A673 (cell line): Measurements from ENCODE around the gene CDKN2C.

Source experiments
- CTCF ChIP-seq: fragments of 300-800, 200-600 bp; sonication (generic); conservative IDR thresholded peaks from 2 replicates; pipeline ENCODE4 v1.5.1; 2017; ENCODE audit warnings: low read depth, mild to moderate bottlenecking, antibody characterized with exemption, low read length, moderate library complexity, mixed read lengths
- EZH2 ChIP-seq: fragments of 200-600 bp; sonication (generic); IDR thresholded peaks from 2 replicates; pipeline ENCODE4 v1.6.1; 2017; ENCODE audit warnings: borderline replicate concordance, low read depth, mild to moderate bottlenecking, mixed read lengths, antibody characterized with exemption, low read length; ENCODE audit not compliant: poor library complexity, severe bottlenecking

DNA sequence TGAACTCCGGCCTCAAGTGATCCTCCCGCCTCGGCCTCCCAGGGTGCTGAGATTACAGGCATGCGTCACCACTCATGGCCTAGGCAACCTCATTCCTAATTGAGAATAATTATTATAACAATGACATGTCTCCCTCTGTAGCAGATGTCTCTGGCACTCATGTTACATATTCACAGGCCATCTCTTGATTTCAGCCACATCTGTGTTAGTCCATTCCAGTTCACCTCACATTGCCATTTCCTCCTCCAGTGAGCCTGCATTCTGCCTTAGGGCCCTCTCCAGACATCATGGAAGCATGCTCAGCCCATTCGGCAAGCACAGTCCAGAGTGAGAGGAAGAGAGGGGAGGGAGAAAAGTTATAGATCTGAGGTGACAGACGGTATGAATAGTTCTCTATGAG, 32.5 kb downstream of the CDKN2C start:
- TF ChIP-seq CTCF (no peak), EZH2 (no peak)
